Medulla oblongata (tissue), 1 donor: Measurements from ENCODE around the gene FOXD1.
"Not testable (repeated sequence)": the region's sequence is repeated elsewhere in the genome, so short reads cannot be mapped to it uniquely, and the experiment has no call there.

Source experiments
- DNase-seq: peaks from one replicate; pipeline ENCODE4 v3.0.0-alpha.2; 2015; ENCODE audit errors: extremely low spot score

Gene FOXD1

DNA sequence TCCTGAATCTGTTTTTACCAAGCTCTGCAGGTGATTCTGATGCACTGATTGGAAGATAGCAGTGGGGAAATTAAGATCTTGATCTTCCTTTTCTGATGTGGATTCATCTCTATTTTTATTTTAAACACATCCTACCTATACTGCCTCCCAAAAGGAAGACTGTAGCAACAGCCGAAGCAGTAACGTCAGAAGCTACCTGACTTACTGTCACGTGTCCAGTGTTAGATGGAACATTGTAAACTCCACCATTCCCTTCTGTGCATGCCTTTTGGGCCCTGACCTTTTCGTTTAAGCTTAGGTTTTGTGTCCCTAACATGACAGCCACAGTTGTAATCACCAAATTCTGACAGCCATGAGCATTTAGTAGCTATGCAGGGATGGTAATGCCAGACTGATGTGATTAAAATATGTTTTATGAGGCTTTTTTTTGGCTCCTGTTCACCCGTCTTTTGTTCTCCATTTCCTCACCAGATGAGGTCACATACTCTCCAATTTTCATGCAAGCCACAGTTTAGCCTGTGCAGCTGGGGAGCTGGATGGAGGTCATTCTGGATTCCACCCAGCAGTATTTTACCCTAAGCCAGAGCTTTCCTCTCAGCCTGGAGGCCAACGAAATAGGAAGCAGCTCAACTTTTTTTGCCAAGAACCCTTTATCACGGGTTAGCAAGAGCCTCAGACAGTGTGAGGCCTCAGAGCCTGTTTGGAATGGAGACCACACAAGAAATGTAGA lies 15.6 kb upstream of the FOXD1 start:
- peak; percentile 61 for DNase-seq

DNA sequence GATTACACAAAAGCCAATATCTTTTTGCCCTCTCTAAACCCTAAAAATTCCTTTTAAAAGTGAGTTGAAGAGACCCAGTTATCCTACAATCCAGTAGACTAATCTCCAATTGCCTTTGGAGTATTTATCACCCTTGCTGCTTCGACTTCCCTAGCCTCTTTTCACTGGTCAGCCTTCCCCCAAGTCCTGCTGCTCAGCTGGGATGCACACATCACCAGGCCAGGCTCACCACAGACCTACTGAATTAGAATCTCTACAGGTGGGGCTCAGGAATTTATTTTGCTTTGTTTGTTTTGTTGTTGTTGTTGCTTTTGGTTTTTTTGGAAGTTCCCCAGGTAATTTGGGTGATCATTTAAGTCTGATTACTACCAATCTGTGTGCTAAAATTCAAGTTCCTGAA lies 11.6 kb upstream of the FOXD1 start:
- DNase-seq = no peak

GRCh38 chr5:73459366-73459765 lies 10.8 kb upstream of the FOXD1 start:
- DNase-seq = no peak

GRCh38 chr5:73456462-73456861 lies 7.9 kb upstream of the FOXD1 start:
- DNase-seq = not testable (repeated sequence)

DNA sequence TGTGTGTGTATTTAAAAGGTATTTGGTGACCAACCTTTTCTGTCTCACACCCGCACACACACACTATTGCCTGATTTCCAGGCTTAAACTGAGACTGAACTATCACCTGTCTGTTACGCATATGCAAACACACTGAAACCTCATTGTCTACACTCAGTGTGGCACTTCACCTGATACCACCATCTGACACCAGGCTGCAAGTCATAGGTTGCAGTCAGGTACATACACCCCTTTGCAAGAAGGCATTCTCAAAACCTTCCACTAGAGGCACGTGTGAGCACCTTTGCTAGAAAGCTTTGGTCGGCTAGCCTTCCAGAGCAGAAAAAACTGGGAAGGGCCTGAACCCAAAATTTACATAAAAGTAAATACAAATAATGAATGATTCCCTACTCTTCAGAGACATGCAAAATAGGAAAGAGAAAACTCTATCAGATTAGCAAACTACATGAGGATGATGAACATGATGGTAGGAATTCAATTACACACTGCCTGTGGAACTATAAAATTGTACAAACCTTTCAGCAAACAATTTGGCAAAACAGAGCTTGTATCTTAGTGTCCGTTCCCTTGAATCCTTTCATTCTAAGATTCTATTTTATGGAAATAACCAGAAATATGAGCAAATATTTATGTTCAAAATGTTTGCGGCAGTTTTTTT lies 5.9 kb upstream of the FOXD1 start:
- DNase-seq = peak; percentile 36

DNA sequence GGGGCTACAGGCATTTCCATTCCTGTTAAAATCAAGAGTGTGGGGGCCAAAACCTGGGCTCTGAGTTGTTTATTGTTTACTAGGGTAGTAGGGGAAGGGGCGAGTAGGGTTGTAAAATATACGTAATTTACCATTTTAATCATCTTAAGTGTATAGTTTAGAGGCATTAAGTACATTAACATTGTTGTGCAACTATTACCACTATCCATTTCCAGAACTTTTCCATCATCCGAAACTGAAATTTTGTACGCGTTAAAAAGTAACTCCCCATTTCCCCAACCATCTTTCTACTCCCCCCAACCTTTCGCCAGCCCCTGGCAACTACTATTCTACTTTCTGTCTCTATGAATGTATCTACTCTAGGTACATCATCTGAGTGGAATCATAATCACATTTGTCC lies 3.6 kb upstream of the FOXD1 start:
- DNase-seq = no peak

DNA sequence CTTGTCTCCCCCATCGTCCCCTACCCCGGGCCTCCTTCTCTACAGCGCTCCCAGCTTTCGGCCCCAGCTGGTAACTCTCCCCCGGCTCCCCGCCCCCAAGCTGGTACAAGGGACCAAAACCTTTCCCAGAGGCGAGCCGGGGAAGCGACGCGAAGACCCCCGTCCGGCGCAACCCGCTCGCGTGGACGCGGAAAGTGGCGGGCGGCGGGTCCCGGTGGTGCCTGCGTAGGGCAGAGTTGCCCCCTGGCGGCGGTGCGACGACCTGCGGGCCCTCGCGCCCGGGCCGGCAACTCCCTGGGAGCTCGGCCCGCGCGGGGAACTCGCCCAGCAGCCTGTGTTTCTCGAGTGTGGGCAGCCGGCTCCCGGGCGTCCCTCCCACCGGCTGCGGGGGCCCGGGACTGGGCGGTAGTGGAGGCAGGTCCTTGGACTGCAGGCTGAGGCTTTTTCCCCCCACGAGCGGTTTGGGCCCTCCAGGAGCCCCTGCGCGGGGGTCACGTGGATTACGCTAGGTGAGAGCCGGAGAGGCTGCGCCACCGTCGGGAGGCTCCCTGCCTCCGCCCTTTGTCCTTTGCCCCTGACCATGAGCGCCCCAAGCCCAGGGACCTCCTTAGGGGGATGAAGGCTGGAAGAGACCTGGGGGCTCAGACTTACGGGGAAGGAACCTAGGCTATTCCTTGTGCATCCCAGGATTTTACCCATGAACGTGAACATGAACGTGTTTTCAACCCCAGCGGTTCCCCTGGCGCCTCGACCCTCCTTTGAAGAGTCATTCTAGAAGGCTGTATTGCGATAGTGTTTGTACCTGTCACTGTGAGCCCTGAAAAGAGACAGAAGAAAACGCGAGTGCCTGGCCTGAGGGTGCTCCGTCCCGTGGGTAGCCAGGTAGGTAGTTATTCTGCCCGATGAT lies 2.9 kb upstream of the FOXD1 start:
- DNase-seq = peak; percentile 34

DNA sequence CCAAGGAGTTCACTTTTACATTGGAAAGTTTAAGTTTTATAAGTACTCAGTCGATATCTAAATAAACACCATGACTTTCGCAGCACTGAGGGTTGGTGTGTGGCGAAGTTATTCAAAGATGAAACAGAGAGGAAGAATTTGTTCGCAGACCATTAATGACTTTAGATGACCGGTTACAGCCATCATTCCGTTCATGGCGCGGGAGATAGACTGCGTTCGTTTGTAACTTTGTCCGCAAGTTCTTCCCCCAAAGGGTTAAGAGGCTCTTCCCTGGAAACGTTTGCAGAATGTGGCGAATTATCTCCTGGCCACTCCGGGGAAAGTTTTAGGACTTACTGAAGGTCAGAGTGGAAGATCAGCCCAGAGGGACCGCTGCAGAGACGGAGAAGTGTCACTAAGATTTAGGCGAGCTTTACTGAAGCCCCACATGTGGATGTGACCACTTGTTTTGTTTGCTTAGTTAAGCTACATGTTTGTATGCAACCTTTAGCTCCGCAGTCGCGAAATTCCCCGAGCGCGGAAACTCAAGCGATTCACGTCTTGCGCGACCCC lies 2.2 kb upstream of the FOXD1 start:
- no peak for DNase-seq

DNA sequence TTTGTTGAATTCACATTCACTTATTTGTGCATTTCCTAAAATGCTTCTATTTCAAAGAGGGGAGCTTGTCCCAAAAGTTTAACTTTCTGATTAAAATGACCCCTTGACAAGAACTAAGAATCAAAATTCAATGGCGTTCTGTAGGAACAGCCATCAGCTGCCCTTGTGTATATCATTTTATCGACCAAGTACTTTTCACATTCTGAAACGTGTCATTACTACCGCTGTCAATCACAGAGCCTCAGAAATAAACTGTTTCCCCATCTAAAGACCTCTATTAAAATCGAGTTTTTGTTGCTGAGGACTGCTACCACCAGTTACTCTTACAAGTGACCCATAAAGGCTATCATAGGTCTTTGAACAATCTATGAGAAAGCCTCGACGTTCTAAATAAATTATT lies 1.6 kb upstream of the FOXD1 start:
- no peak for DNase-seq

DNA sequence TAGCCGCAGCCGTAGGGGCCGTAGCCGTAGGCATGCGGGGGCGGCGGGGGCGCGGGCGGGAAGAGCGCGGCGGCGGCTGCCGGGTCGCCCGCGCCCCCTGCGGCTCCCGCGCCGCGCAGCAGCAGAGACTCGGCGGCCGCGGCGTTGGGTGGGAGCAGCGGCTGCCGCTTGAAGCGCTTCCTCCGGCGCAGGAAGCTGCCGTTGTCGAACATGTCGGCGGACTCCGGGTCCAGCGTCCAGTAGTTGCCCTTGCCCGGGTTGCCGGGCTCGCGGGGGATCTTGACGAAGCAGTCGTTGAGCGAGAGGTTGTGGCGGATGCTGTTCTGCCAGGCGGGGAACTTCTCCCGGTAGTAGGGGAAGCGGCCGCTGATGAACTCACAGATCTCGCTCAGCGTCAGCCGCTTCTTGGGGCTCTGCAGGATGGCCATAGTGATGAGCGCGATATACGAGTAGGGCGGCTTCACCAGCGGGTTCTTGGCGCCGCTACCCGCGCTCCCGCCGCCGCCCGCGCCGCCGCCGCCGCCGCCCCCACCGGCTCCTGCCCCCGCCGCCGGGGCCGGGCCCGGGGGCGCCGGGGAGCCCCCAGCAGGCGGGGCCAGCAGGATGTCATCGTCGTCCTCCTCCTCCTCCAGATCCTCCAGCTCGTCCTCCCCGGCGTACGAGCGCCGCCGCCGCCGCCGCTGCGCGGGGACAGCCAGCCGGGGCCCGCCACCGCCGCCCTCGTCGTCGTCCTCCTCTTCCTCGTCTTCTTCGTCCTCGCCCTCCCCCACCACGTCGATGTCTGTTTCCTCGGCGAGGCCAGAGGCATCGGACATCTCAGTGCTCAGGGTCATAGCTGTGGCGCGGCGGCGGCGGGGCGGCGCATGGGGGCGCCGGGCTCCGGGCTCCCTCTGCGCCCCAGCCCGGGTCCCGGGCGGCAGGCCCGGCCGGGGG lies 781 bp downstream of the FOXD1 start:
- DNase-seq = no peak

- no peak for DNase-seq
Observed at GRCh38 chr5:73446631-73447529, 1.7 kb downstream of the FOXD1 start.

DNA sequence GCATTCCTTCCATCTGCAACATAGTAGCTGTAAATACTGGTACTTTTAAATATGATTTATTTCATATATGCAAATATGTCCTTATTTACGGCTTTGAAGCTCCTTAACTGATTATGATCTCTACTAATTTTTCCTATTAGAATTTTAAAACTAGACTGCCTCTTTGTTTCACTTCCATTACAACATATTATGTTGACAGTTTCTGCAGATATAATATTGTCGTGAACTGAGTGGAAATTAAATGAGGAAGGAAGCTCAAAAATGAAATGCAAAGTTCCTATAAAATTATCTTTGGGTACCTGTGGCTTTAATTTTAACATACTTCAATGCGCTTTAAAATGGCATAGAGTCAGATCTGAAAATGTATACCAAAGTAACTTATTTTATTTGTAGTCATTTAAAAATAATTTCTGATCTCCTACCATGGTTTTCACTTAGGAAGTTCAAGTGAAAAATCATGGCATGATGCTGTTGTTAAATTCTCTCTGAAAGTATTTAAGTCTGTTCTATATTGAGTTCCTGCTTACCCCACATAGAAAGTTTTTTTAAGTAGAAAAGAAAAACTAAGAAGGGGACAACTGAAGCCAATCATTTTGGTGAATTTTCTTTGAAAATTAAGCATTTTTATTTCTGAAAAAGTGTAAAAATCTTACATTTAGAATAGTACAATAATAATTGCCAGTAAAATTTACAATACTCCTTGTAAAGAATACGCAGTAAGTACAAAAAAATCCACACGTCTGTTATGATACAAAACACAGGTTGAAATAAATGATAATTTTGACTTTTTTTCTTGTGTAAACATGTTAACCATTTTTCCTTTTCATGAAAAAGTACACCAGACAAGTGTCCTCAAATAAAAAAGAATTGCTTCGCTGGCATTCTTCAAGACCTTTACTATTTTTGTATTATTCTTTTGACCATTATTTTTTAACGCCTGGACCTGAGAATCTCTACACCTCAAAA lies 2.6 kb downstream of the FOXD1 start:
- no peak for DNase-seq

GRCh38 chr5:73444499-73445438 lies 3.8 kb downstream of the FOXD1 start:
- no peak for DNase-seq

- no peak for DNase-seq
Observed at GRCh38 chr5:73443829-73444498, 4.6 kb downstream of the FOXD1 start.

DNA sequence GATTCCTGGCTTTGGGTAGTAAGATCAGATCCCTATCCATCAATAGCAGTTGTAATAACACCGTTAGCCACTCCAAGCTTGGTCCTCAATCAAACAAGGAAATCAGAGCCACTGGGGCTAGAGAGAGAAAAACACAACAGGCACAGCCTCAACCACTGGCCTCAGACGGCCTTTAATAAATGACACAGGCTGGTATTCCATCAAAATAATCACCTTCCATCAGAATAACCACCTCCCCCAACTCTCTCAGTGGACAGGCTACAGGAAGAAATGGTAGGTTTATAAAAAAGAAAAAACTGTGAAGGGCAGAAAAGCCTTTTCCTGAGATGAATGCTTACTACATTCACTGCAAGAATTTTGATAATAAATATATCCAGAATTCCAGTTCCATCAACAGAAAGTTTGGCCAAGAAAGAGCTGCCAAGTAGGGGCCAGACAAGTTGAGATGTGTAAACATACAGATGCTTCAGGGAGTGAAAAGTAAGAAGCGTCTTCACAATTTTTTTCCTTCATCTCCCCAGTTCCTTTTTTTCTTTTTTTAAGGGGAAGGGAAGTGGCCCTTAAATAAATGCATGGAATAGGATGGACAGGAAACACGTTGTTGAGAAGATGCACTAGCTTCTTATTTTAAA lies 5.5 kb downstream of the FOXD1 start:
- no peak for DNase-seq

GRCh38 chr5:73442231-73442811 lies 6.3 kb downstream of the FOXD1 start:
- no peak for DNase-seq
